GM12892 (cell line): ENCODE measurements around the gene DISP3.

Experiments
- POLR2A ChIP-seq: IDR thresholded peaks from 2 replicates; pipeline ENCODE4 v1.6.1; 2011; ENCODE audit warnings: low read depth, low read length, control low read depth
- POLR2AphosphoS5 ChIP-seq: IDR thresholded peaks from 2 replicates; pipeline ENCODE4 v1.6.1; 2011; ENCODE audit warnings: low read depth, low read length, control low read depth

GRCh38 chr1:11536573-11537379 lies 57.8 kb downstream of the DISP3 start:
- TF ChIP-seq POLR2AphosphoS5 (no peak), POLR2A (no peak)
